Measurements from ENCODE around the gene SPINK2.

Gene SPINK2

GRCh38 chr4:56767567-56767966, 53.9 kb downstream of the SPINK2 start:
- no peak overlapping the region for H3K9ac ChIP-seq (ENCODE audit: low read length)
- no peaks in the 10 kb centered on the region for H3K9me3 ChIP-seq (ENCODE audit: low read length)
- no peaks in the 10 kb centered on the region for H3K36me3 ChIP-seq (ENCODE audit: insufficient read depth, low read length)
- H3K4me1 ChIP-seq (ENCODE audit: insufficient read depth, low read length) = no peaks in the 10 kb centered on the region
- H3K4me3 ChIP-seq (ENCODE audit: low read depth in 1 of 2, low read length in 2 of 2) = no peak overlapping the region
- H3K27me3 ChIP-seq (ENCODE audit: control insufficient read depth in 1 of 2, insufficient read depth in 2 of 2, low read length in 2 of 2) = no peaks in the 10 kb centered on the region
- H3K27ac ChIP-seq (ENCODE audit: low read depth, low read length) = no peak overlapping the region

GRCh38 chr4:56764775-56765174, 56.7 kb downstream of the SPINK2 start:
- H3K9me3 ChIP-seq (ENCODE audit: low read length) = no peaks in the 10 kb centered on the region
- H3K4me1 ChIP-seq (ENCODE audit: insufficient read depth, low read length) = no peaks in the 10 kb centered on the region
- no peak overlapping the region for H3K27ac ChIP-seq (ENCODE audit: low read depth, low read length)
- no peaks in the 10 kb centered on the region for H3K36me3 ChIP-seq (ENCODE audit: insufficient read depth, low read length)
- no peak overlapping the region for H3K9ac ChIP-seq (ENCODE audit: low read length)
- H3K4me3 ChIP-seq (ENCODE audit: low read depth in 1 of 2, low read length in 2 of 2) = no peak overlapping the region
- no peaks in the 10 kb centered on the region for H3K27me3 ChIP-seq (ENCODE audit: control insufficient read depth in 1 of 2, insufficient read depth in 2 of 2, low read length in 2 of 2)

GRCh38 chr4:56764223-56764622, 57.3 kb downstream of the SPINK2 start:
- Histone ChIP-seq H3K4me1 (ENCODE audit: insufficient read depth, low read length) (no peaks in the 10 kb centered on the region), H3K36me3 (ENCODE audit: insufficient read depth, low read length) (no peaks in the 10 kb centered on the region), H3K9me3 (ENCODE audit: low read length) (no peaks in the 10 kb centered on the region), H3K27me3 (ENCODE audit: control insufficient read depth in 1 of 2, insufficient read depth in 2 of 2, low read length in 2 of 2) (no peaks in the 10 kb centered on the region), H3K27ac (ENCODE audit: low read depth, low read length) (no peak overlapping the region), H3K9ac (ENCODE audit: low read length) (no peak overlapping the region), H3K4me3 (ENCODE audit: low read depth in 1 of 2, low read length in 2 of 2) (no peak overlapping the region)

GRCh38 chr4:56762484-56763250, 58.8 kb downstream of the SPINK2 start:
- no peak overlapping the region for H3K4me3 ChIP-seq (ENCODE audit: low read depth in 1 of 2, low read length in 2 of 2)
- H3K36me3 ChIP-seq (ENCODE audit: insufficient read depth, low read length) = no peaks in the 10 kb centered on the region
- peaks cover 7% of the 10 kb centered on the region for H3K4me1 ChIP-seq (ENCODE audit: insufficient read depth, low read length)
- no peak overlapping the region for H3K27ac ChIP-seq (ENCODE audit: low read depth, low read length)
- no peaks in the 10 kb centered on the region for H3K27me3 ChIP-seq (ENCODE audit: control insufficient read depth in 1 of 2, insufficient read depth in 2 of 2, low read length in 2 of 2)
- no peak overlapping the region for H3K9ac ChIP-seq (ENCODE audit: low read length)
- H3K9me3 ChIP-seq (ENCODE audit: low read length) = no peaks in the 10 kb centered on the region

- Histone ChIP-seq H3K27me3 (ENCODE audit: control insufficient read depth in 1 of 2, insufficient read depth in 2 of 2, low read length in 2 of 2) (no peaks in the 10 kb centered on the region), H3K9me3 (ENCODE audit: low read length) (no peaks in the 10 kb centered on the region), H3K4me3 (ENCODE audit: low read depth in 1 of 2, low read length in 2 of 2) (no peak overlapping the region), H3K4me1 (ENCODE audit: insufficient read depth, low read length) (peaks cover 15% of the 10 kb centered on the region), H3K27ac (ENCODE audit: low read depth, low read length) (no peak overlapping the region), H3K9ac (ENCODE audit: low read length) (no peak overlapping the region), H3K36me3 (ENCODE audit: insufficient read depth, low read length) (no peaks in the 10 kb centered on the region)
Measured at GRCh38 chr4:56760183-56760582, 61.3 kb downstream of the SPINK2 start.
